GM12878 (cell line): ENCODE results near the gene FBXO8.

Source experiments
- ASH2L ChIP-seq: fragments of 300-600, 200-600 bp; sonication (generic); IDR thresholded peaks from 2 replicates; pipeline ENCODE4 v1.6.1; 2017; ENCODE audit warnings: low read depth, mild to moderate bottlenecking, borderline replicate concordance
- EZH2 ChIP-seq: IDR thresholded peaks from 2 replicates; pipeline ENCODE4 v1.6.1; 2012; ENCODE audit warnings: low read depth, mild to moderate bottlenecking, control low read depth, inconsistent platforms, low read length, borderline replicate concordance; ENCODE audit not compliant: control insufficient read depth
- HDAC2 ChIP-seq: fragments of 200-600 bp; sonication (generic); IDR thresholded peaks from 2 replicates; pipeline ENCODE4 v1.6.1; 2017
- HDGF ChIP-seq: fragments of 450-650 bp; IDR thresholded peaks from 2 replicates; pipeline ENCODE4 v1.6.1; 2016; ENCODE audit warnings: antibody characterized with exemption
- POLR2A ChIP-seq: IDR thresholded peaks from 2 replicates; pipeline ENCODE4 v1.6.1; 2011; ENCODE audit warnings: low read depth, mild to moderate bottlenecking, low read length
- POLR2AphosphoS5 ChIP-seq: IDR thresholded peaks from 2 replicates; pipeline ENCODE4 v1.6.1; 2011; ENCODE audit warnings: mild to moderate bottlenecking, low read length, inconsistent platforms
- SP1 ChIP-seq: IDR thresholded peaks from one replicate; pipeline ENCODE4 v1.6.1; 2011; ENCODE audit warnings: low read depth, low read length
- YY1 ChIP-seq: IDR thresholded peaks from 2 replicates; pipeline ENCODE4 v1.6.1; 2011; ENCODE audit warnings: low read depth, mild to moderate bottlenecking, low read length
- ZNF217 ChIP-seq: fragments of 450-650 bp; IDR thresholded peaks from 2 replicates; pipeline ENCODE4 v1.6.1; 2017; ENCODE audit warnings: antibody characterized with exemption, mild to moderate bottlenecking
- TF ChIP-seq, protein P1 (sequence below): fragments of 450-650 bp; IDR thresholded peaks from 2 replicates; pipeline ENCODE4 v1.6.1; 2017; ENCODE audit warnings: mild to moderate bottlenecking, moderate library complexity
- TF ChIP-seq, protein P2 (sequence below): IDR thresholded peaks from 2 replicates; pipeline ENCODE4 v1.6.1; 2012; ENCODE audit warnings: low read depth, low read length, improper control_type of control experiment
- TF ChIP-seq, protein P3 (sequence below), 3 experiments: IDR thresholded peaks in 2 of 3; conservative IDR thresholded peaks in 1 of 3; 2 replicates each; pipeline ENCODE4 v1.5.1; 2011; ENCODE audit warnings: low read depth in 3 of 3, low read length in 3 of 3, mild to moderate bottlenecking in 3 of 3, control low read depth in 2 of 3, moderate library complexity in 2 of 3, inconsistent platforms in 1 of 3, mixed read lengths in 1 of 3; ENCODE audit not compliant: control insufficient read depth in 2 of 3, insufficient read depth in 1 of 3; ENCODE audit errors: extremely low read depth in 1 of 3
- TF ChIP-seq, protein P4 (sequence below): IDR thresholded peaks from 2 replicates; pipeline ENCODE4 v1.6.1; 2011; ENCODE audit warnings: mild to moderate bottlenecking, low read depth, low read length, moderate library complexity; ENCODE audit not compliant: insufficient replicate concordance

DNA sequence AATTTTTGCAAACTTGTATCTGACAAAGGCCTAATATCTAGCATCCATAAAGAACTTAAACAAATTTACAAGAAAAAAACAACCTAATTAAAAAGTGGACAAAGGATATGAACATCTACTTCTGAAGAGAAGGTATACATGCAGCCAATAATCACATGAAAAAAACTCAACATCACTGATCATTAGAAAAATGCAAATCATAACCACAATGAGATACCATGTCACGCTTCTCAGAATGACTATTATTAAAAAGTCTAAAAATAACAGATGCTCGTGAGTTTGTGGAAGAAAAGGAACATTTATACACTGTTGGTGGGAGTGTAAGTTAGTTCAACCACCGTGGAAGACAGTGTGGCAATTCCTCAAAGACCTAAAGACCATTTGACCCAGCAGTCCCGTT, 24.2 kb upstream of the FBXO8 start:
- no peak for TF ChIP-seq YY1
- TF ChIP-seq, protein P1, sequence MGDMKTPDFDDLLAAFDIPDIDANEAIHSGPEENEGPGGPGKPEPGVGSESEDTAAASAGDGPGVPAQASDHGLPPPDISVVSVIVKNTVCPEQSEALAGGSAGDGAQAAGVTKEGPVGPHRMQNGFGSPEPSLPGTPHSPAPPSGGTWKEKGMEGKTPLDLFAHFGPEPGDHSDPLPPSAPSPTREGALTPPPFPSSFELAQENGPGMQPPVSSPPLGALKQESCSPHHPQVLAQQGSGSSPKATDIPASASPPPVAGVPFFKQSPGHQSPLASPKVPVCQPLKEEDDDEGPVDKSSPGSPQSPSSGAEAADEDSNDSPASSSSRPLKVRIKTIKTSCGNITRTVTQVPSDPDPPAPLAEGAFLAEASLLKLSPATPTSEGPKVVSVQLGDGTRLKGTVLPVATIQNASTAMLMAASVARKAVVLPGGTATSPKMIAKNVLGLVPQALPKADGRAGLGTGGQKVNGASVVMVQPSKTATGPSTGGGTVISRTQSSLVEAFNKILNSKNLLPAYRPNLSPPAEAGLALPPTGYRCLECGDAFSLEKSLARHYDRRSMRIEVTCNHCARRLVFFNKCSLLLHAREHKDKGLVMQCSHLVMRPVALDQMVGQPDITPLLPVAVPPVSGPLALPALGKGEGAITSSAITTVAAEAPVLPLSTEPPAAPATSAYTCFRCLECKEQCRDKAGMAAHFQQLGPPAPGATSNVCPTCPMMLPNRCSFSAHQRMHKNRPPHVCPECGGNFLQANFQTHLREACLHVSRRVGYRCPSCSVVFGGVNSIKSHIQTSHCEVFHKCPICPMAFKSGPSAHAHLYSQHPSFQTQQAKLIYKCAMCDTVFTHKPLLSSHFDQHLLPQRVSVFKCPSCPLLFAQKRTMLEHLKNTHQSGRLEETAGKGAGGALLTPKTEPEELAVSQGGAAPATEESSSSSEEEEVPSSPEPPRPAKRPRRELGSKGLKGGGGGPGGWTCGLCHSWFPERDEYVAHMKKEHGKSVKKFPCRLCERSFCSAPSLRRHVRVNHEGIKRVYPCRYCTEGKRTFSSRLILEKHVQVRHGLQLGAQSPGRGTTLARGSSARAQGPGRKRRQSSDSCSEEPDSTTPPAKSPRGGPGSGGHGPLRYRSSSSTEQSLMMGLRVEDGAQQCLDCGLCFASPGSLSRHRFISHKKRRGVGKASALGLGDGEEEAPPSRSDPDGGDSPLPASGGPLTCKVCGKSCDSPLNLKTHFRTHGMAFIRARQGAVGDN = no peak
- no peak for TF ChIP-seq EZH2
- TF ChIP-seq, protein P2, sequence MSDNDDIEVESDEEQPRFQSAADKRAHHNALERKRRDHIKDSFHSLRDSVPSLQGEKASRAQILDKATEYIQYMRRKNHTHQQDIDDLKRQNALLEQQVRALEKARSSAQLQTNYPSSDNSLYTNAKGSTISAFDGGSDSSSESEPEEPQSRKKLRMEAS = no peak
- TF ChIP-seq ZNF217 = no peak
- TF ChIP-seq POLR2AphosphoS5 = no peak
- TF ChIP-seq POLR2A = no peak
- TF ChIP-seq SP1 = no peak
- TF ChIP-seq ASH2L = no peak
- TF ChIP-seq, protein P3, sequence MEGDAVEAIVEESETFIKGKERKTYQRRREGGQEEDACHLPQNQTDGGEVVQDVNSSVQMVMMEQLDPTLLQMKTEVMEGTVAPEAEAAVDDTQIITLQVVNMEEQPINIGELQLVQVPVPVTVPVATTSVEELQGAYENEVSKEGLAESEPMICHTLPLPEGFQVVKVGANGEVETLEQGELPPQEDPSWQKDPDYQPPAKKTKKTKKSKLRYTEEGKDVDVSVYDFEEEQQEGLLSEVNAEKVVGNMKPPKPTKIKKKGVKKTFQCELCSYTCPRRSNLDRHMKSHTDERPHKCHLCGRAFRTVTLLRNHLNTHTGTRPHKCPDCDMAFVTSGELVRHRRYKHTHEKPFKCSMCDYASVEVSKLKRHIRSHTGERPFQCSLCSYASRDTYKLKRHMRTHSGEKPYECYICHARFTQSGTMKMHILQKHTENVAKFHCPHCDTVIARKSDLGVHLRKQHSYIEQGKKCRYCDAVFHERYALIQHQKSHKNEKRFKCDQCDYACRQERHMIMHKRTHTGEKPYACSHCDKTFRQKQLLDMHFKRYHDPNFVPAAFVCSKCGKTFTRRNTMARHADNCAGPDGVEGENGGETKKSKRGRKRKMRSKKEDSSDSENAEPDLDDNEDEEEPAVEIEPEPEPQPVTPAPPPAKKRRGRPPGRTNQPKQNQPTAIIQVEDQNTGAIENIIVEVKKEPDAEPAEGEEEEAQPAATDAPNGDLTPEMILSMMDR (IDR thresholded peaks at IDR 0.05 in 2 of 3, conservative IDR thresholded peaks at IDR 0.05 in 1 of 3; ENCODE audit: control insufficient read depth in 2 of 3, extremely low read depth in 1 of 3, insufficient read depth in 1 of 3, low read depth in 3 of 3, low read length in 3 of 3) = no peak
- TF ChIP-seq HDGF = no peak
- TF ChIP-seq, protein P4, sequence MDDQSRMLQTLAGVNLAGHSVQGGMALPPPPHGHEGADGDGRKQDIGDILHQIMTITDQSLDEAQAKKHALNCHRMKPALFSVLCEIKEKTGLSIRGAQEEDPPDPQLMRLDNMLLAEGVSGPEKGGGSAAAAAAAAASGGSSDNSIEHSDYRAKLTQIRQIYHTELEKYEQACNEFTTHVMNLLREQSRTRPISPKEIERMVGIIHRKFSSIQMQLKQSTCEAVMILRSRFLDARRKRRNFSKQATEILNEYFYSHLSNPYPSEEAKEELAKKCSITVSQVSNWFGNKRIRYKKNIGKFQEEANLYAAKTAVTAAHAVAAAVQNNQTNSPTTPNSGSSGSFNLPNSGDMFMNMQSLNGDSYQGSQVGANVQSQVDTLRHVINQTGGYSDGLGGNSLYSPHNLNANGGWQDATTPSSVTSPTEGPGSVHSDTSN = no peak
- no peak for TF ChIP-seq HDAC2
